ENCODE measurements around the gene THRB. TPM values are rescaled to one million over a fixed set of nuclear protein-coding genes. Genes with fewer than 3 reads are reported as not detected.

The THRB gene
- total RNA-seq, 1 experiment from 2014 or later, result 13.5 TPM

DNA sequence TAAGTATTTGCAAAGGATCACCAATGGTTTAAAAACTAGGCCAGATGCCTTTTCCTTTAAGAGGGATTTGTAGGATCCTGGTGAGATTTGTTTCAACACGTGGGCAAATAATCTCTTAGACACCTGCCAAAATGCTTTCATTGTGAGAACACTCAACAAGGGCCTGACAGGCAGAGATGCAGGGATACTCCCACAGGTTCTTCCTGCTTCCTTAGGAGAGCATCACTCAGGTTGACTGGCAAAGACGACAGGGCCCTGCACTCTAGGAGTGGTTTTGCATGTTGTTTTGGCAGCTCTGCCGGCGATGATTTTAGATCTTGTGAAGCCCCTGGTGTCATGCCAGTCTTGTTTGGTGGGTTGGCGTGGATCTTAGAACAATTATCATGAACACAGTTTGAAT lies 365.1 kb downstream of the THRB start:
- Mint-ChIP-seq H3K9me3 (ENCODE audit: low read depth, unreplicated experiment) (no peaks in the 10 kb centered on the region), H3K27ac (ENCODE audit: unreplicated experiment) (no peak overlapping the region), H3K4me1 (ENCODE audit: low read depth, unreplicated experiment) (peaks cover 16% of the 10 kb centered on the region), H3K27me3 (ENCODE audit: unreplicated experiment) (no peaks in the 10 kb centered on the region), H3K36me3 (ENCODE audit: insufficient read depth, unreplicated experiment) (no peaks in the 10 kb centered on the region), H3K4me3 (ENCODE audit: low read depth, unreplicated experiment) (no peak overlapping the region)
- CTCF ChIA-PET, result interaction anchor here (0.7 kb wide), 1 partner anchor 578 kb away, joined by 3 read pairs; no protein-coding TSS in a partner anchor
- TF ChIP-seq, protein P1, sequence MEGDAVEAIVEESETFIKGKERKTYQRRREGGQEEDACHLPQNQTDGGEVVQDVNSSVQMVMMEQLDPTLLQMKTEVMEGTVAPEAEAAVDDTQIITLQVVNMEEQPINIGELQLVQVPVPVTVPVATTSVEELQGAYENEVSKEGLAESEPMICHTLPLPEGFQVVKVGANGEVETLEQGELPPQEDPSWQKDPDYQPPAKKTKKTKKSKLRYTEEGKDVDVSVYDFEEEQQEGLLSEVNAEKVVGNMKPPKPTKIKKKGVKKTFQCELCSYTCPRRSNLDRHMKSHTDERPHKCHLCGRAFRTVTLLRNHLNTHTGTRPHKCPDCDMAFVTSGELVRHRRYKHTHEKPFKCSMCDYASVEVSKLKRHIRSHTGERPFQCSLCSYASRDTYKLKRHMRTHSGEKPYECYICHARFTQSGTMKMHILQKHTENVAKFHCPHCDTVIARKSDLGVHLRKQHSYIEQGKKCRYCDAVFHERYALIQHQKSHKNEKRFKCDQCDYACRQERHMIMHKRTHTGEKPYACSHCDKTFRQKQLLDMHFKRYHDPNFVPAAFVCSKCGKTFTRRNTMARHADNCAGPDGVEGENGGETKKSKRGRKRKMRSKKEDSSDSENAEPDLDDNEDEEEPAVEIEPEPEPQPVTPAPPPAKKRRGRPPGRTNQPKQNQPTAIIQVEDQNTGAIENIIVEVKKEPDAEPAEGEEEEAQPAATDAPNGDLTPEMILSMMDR (IDR thresholded peaks at IDR 0.05; ENCODE audit: unreplicated experiment), result no peak
- BruUV-seq (replicated peaks), result no TSS peak
- no peak for DNase-seq
- intact Hi-C loops (cut with micrococcal nuclease; ENCODE audit: unreplicated experiment), result no loop called here

GRCh38 chr3:24128199-24129005 lies 366.2 kb downstream of the THRB start:
- TF ChIP-seq, protein P1 (IDR thresholded peaks at IDR 0.05; ENCODE audit: unreplicated experiment), result no peak
- intact Hi-C loops (cut with micrococcal nuclease; ENCODE audit: unreplicated experiment), result no loop called here
- CTCF ChIA-PET, result interaction anchor here (0.6 to 0.7 kb wide), 3 partner anchors 10 to 367 kb away, joined by 6 to 9 read pairs (median 7); no protein-coding TSS in a partner anchor
- no peak for DNase-seq
- H3K27ac Mint-ChIP-seq (ENCODE audit: unreplicated experiment), result no peak overlapping the region
- no peaks in the 10 kb centered on the region for H3K36me3 Mint-ChIP-seq (ENCODE audit: insufficient read depth, unreplicated experiment)
- no peak overlapping the region for H3K4me3 Mint-ChIP-seq (ENCODE audit: low read depth, unreplicated experiment)
- H3K9me3 Mint-ChIP-seq (ENCODE audit: low read depth, unreplicated experiment), result no peaks in the 10 kb centered on the region
- no peaks in the 10 kb centered on the region for H3K27me3 Mint-ChIP-seq (ENCODE audit: unreplicated experiment)
- no TSS peak for BruUV-seq (replicated peaks)
- H3K4me1 Mint-ChIP-seq (ENCODE audit: low read depth, unreplicated experiment), result peaks cover 19% of the 10 kb centered on the region

DNA sequence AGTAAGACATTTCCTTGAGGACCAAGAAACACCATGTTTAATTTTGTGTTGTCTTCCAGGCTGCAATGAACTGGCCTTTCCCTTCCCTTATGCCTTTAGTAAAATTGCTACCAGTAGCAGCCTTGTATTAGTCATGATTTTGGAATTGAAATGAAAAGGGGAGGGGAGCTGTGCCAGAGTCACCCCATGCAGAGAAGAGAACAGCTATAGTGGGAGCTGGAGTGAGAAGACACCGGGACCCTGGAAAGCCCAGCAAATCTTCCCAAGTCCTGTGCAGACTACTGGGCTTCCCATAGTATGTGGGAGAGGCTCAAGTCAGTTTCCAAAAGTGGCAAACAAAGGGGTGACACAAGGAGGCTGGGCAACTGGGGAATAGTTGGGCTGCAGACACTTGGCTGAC lies 371.1 kb downstream of the THRB start:
- intact Hi-C loops (cut with micrococcal nuclease; ENCODE audit: unreplicated experiment), result no loop called here
- TF ChIP-seq, protein P1 (IDR thresholded peaks at IDR 0.05; ENCODE audit: unreplicated experiment), result no peak
- Mint-ChIP-seq H3K36me3 (ENCODE audit: insufficient read depth, unreplicated experiment) (no peaks in the 10 kb centered on the region), H3K27ac (ENCODE audit: unreplicated experiment) (no peak overlapping the region), H3K4me1 (ENCODE audit: low read depth, unreplicated experiment) (peaks cover 24% of the 10 kb centered on the region), H3K9me3 (ENCODE audit: low read depth, unreplicated experiment) (no peaks in the 10 kb centered on the region), H3K27me3 (ENCODE audit: unreplicated experiment) (no peaks in the 10 kb centered on the region), H3K4me3 (ENCODE audit: low read depth, unreplicated experiment) (no peak overlapping the region)
- no peak for DNase-seq
- BruUV-seq (replicated peaks), result no TSS peak
- CTCF ChIA-PET, result interaction anchor here (0.6 kb wide), 1 partner anchor 10 kb away, joined by 6 read pairs; no protein-coding TSS in a partner anchor

DNA sequence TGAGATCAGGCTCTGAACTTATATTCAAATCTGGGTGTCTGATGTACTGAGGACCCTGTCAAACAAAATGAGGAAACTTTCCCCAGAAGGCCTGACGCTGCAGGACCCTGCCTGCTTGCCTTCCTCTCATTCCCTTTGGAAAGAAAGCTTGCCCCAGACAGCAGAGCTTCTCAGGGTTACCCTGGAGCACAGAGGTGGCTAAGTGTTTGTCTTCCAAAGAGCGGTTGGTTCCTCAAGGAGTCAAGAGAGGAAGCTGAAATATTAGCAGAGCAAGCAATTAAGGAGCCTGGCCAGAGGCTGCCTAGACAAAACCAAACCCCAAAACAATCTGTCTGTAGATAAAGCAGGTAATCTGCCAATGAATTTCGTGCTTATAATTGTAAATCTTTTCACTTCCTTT lies 374.2 kb downstream of the THRB start:
- H3K36me3 Mint-ChIP-seq (ENCODE audit: insufficient read depth, unreplicated experiment), result no peaks in the 10 kb centered on the region
- BruUV-seq (replicated peaks), result no TSS peak
- H3K27me3 Mint-ChIP-seq (ENCODE audit: unreplicated experiment), result no peaks in the 10 kb centered on the region
- TF ChIP-seq, protein P1 (IDR thresholded peaks at IDR 0.05; ENCODE audit: unreplicated experiment), result no peak
- H3K4me1 Mint-ChIP-seq (ENCODE audit: low read depth, unreplicated experiment), result peaks cover 17% of the 10 kb centered on the region
- H3K9me3 Mint-ChIP-seq (ENCODE audit: low read depth, unreplicated experiment), result no peaks in the 10 kb centered on the region
- H3K4me3 Mint-ChIP-seq (ENCODE audit: low read depth, unreplicated experiment), result no peak overlapping the region
- DNase-seq, result no peak
- no peak overlapping the region for H3K27ac Mint-ChIP-seq (ENCODE audit: unreplicated experiment)
- CTCF ChIA-PET, result no interaction called here
- intact Hi-C loops (cut with micrococcal nuclease; ENCODE audit: unreplicated experiment), result no loop called here

All from Calu3 (cell line).